ENCODE results near the gene FGD4.

- TF ChIP-seq, protein P1, sequence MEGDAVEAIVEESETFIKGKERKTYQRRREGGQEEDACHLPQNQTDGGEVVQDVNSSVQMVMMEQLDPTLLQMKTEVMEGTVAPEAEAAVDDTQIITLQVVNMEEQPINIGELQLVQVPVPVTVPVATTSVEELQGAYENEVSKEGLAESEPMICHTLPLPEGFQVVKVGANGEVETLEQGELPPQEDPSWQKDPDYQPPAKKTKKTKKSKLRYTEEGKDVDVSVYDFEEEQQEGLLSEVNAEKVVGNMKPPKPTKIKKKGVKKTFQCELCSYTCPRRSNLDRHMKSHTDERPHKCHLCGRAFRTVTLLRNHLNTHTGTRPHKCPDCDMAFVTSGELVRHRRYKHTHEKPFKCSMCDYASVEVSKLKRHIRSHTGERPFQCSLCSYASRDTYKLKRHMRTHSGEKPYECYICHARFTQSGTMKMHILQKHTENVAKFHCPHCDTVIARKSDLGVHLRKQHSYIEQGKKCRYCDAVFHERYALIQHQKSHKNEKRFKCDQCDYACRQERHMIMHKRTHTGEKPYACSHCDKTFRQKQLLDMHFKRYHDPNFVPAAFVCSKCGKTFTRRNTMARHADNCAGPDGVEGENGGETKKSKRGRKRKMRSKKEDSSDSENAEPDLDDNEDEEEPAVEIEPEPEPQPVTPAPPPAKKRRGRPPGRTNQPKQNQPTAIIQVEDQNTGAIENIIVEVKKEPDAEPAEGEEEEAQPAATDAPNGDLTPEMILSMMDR (IDR thresholded peaks at IDR 0.05) = no peak
- TF ChIP-seq POLR2A (IDR thresholded peaks at IDR 0.05) = no peak
- TF ChIP-seq POLR2AphosphoS5 (IDR thresholded peaks at IDR 0.05) = no peak
Measured at GRCh38 chr12:32681272-32681671, 281.9 kb downstream of the FGD4 start.
